ENCODE measurements around the gene DMWD.

DNA sequence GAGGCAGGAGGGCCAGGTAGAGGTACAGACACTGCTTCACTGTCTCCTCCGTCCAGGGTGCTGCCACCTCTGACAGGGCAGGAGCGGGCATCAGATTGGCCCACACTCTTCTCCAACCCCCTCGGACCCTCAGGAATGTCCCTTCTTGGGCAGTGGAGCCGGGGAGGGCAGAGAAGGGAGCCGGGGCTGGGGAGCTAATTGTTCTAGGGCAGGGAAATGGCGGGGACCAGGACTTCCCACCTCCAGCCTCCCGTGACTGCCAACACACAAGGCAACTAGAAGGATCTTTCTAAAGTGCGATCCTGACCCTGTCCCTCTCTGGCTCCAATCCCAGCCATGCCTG lies 32.6 kb upstream of the DMWD start:
- TF ChIP-seq CTCF (optimal IDR thresholded peaks at IDR 0.05 in 1 of 3, IDR thresholded peaks at IDR 0.05 in 1 of 3, conservative IDR thresholded peaks at IDR 0.05 in 1 of 3; ENCODE audit: extremely low read depth in 1 of 3, insufficient read depth in 2 of 3, low read length in 3 of 3) (no peak), EZH2 (IDR thresholded peaks at IDR 0.05; ENCODE audit: low read length) (no peak)
